ENCODE results near the gene OPN1SW.

Gene OPN1SW

GRCh38 chr7:128792471-128793180 is 17.0 kb upstream of the OPN1SW start:
- no peak for DNase-seq

- no peak for DNase-seq
Observed at GRCh38 chr7:128791972-128792327, 16.4 kb upstream of the OPN1SW start.

DNA sequence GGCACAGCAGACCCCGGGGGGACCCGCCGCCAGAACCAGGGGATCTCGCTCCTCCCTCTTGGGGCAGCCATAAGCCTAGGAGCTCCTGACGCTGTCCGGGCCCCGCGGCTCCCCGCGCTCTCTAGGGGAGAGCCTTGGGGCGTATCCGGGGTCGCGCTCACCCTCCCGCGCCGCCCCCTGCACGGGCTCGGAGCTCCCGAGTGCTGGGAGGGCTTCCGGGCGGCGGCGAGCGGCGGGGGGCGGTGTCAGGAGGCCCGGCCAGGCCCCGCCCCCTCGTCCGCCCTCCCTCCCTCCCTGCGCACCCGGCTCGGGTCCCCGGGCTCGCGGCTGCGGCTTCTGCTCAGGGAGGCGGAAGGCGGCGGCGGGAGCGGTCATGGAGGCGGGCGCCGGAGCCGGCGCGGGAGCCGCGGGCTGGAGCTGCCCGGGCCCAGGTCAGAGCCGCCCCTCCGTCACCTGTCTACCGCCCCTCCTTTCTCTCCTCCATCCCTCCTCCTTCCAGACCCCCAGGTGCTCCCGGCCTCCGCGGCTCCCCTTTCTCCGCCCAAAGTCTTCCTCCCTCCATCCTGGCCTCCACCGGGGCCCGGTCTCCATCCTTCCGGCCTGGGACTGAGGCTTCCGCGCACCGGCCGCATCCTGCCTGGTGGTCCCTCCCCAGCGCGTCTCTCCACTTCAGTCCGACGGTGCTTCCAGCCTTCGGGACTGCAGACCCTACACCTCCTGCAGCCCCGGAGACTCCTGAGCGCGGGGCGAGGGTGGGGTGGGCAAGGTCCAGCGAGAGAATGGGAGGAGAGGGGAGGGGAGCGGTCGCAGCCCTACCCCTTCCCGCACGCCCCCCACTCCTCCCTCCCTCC is 15.8 kb upstream of the OPN1SW start, which contains the start of gene CCDC136:
Gene CCDC136 (plus strand): TSS at position 848 of the 851 bp plus-strand sequence. CDS start 444 bp downstream, outside the sequence.
- DNase-seq, result peak; percentile 74

GRCh38 chr7:128790315-128791041 is 14.9 kb upstream of the OPN1SW start:
- DNase-seq, result no peak

GRCh38 chr7:128788446-128789412 is 13.1 kb upstream of the OPN1SW start:
- DNase-seq, result no peak

- DNase-seq, result no peak
Observed at GRCh38 chr7:128785738-128786137, 10.1 kb upstream of the OPN1SW start.

GRCh38 chr7:128783143-128783861 is 7.7 kb upstream of the OPN1SW start:
- DNase-seq, result no peak

DNA sequence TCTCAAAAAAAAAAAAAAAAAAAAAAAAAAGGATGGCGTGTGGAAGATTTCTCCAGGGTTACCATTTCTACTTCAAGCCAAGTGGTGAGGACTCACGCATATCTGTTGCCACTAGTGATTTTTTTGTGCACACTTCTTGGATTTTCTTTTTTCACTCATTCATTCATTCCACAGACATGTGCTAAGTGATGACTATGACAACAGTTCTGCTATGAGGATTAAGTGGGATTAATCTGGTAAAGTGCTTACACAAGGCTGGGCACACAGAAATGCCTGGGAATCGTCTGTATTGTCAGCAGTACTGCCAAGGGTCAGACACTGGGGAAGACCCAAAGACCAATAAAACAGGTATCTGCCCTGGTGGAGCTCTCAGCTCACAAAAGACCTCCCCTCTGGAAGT is 6.3 kb upstream of the OPN1SW start:
- no peak for DNase-seq

DNA sequence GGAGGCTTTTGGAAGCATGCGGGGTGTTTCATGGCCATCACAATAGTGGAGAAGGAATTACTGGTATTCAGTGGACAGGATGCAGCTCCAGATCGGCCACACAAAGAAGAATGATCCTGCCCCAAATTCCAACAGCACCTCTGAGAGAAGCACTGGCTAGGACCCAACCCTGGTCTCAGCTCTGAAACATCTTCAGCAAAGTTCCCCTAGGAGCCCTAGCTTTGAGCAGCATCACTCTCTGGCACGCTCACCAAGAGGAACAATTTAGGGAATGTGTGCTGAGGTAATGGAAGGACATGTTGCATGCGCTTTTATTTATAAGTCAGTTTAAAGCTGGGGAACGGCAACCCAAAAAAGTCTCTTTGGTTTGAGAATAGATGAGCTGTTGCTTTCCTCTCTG is 5.5 kb upstream of the OPN1SW start:
- DNase-seq, result no peak

DNA sequence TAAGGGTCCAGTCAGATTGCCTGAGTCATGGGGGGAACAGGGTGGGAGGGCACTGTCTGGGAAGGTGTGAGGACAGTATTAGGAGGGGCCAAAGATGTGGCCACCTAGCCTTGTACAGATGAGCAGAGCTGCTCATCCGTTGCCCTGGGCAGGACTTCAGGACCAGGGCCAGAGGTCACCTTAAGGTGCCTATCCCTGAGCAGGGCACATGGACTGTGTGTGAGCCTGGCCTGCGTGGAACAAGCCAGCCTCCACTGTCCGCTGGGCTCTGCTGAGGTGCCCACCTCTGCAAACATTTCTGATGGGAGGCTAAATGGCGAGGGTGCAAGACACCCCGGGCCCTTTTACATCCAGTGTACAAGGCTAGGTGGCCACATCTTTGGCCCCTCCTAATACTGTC is 3.4 kb upstream of the OPN1SW start:
- DNase-seq, result no peak

GRCh38 chr7:128777156-128778123 is 1.8 kb upstream of the OPN1SW start:
- no peak for DNase-seq

GRCh38 chr7:128774921-128775320 is 673 bp downstream of the OPN1SW start:
- DNase-seq, result no peak

- no peak for DNase-seq
Observed at GRCh38 chr7:128774029-128774689, 1.4 kb downstream of the OPN1SW start.

DNA sequence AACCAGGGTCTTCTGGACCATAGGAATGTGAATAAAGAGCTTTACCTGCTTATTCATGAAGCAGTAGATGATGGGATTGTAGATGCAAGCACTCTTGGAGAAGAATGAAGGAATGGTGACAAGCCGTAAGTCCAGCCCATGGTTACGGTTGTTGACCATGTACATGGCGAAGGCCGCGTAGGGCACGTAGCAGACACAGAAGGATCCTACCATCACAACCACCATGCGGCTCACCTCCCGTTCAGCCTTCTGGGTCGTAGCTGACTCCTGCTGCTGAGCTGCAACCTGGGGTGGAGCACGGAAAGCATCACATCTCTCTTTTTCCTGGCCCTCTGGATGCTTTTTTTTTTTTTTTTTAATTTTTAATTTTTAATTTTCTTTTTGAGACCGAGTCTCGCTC is 2.0 kb downstream of the OPN1SW start:
- no peak for DNase-seq

DNA sequence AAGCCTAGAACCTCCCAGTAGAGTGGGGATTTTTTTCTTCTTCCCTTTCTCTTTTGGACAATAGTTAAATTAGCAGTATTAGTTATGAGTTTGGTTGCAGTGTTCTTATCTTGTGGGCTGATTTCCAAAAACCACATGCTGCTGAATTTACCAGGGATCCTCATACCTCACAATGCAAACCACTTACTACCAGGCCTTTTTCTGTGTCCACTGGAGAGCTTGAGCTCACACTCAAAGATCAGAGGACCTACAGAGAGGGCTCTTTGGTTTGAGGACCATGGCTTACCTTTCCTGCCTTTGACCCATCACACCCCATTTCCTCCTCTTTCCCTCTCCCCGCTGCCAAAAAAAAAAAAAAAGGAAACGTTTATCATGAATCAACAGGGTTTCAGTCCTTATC is 5.4 kb downstream of the OPN1SW start:
- no peak for DNase-seq

DNA sequence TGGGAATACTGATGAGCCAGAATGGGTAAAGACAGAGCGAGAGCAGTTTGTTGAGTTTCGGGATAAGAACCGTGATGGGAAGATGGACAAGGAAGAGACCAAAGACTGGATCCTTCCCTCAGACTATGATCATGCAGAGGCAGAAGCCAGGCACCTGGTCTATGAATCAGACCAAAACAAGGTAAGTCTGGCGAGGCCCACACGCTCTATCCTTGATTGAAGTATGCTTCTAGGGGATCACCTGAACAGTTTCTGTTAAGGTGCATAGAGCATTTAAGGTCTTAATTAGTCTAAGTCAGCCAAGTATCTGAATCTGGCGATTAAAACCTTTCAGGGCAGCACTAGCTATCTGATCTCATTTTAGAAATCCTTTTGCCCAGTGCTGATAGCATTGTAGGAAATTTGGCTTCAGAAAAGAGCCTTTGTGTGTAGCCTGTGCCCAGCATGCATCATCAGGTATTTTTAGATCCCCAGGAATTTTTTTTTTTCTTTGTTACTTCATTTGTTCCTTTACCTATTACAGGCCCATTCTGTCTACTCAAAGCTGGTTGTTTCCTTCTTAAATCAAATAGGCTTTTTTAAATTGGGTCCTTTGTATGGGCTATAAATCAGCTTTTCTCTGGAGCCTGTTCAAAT is 8.0 kb downstream of the OPN1SW start:
- DNase-seq, result no peak

DNA sequence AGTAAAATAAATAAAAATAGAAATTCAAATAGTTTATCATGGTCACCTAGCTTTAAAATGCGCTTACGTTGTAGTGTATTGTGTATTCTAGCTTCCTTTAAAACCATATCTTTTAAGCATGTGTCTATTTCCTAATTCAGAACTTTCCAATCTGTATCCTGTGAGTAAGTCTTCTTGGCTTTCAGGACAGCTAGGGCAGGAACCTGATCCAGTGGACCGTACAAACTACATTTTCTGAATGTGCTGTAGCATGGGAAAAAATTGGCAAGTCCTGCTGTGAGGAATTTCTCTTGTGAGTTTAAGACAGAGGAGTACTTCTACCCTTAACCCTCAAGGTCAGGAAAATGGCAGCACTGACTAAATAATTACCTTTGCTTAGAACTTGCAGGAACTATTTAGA is 12.1 kb downstream of the OPN1SW start:
- DNase-seq, result no peak

- no peak for DNase-seq
Observed at GRCh38 chr7:128759242-128759641, 16.4 kb downstream of the OPN1SW start.

DNA sequence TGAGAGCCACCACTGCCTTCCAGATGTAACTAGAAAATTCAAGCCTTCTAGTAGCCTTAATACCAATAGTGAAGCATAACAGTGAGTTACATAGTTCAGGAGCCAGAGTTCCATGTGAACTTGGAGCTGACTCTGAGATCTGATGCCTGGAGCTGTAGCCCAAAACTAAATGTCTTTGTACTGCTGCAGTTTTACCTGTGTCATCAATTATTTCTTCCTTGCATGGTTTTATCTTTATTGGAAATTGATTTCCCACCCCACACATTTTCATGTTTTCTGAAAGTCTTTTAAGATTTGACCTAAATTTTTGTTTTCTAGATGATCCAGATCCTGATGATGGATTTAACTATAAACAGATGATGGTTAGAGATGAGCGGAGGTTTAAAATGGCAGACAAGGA is 17.0 kb downstream of the OPN1SW start:
- no peak for DNase-seq

Data from stimulated activated naive CD4-positive, alpha-beta T cell treated with Interleukin-2 at 50 U/mL for 16 hours (primary cell).